SW 1271 (cell line): Measurements from ENCODE around the gene EIF3D.

Experiments
- DNase-seq, 2 experiments: peaks; one replicate each; lab custom pipeline; 2025; lab: John Stamatoyannopoulos, UW

Gene EIF3D, protein sequence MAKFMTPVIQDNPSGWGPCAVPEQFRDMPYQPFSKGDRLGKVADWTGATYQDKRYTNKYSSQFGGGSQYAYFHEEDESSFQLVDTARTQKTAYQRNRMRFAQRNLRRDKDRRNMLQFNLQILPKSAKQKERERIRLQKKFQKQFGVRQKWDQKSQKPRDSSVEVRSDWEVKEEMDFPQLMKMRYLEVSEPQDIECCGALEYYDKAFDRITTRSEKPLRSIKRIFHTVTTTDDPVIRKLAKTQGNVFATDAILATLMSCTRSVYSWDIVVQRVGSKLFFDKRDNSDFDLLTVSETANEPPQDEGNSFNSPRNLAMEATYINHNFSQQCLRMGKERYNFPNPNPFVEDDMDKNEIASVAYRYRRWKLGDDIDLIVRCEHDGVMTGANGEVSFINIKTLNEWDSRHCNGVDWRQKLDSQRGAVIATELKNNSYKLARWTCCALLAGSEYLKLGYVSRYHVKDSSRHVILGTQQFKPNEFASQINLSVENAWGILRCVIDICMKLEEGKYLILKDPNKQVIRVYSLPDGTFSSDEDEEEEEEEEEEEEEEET

GRCh38 chr22:36528795-36529751, at the start of gene EIF3D:
Gene EIF3D (minus strand): TSS chr22:36529166. CDS start chr22:36526121, 3,045 bp downstream.
- DNase-seq, result peak; percentile 93 to 98

GRCh38 chr22:36578619-36579018, 49.7 kb upstream of the EIF3D start:
- DNase-seq, result no peak

- DNase-seq, result no peak
Observed at GRCh38 chr22:36577019-36577418, 48.1 kb upstream of the EIF3D start.

DNA sequence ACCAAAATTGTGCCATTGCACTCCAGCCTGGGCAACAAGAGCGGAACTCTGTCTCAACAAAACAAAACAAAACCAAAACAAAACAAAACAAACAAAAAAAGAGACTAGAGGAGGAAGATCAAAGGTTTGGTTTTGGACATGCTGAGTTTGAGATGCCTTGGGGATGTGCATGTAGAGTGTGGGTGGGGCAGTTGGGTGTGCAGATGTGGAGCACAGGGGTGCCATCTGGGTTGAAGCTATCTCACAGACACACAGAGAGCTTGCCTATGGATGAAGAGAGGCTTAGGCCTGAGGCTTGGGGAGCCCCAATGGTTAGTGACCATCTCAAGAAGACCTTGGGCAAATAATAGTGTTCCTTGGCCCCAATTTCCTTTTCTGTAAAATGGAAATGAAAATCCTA, 45.8 kb upstream of the EIF3D start:
- no peak for DNase-seq

DNA sequence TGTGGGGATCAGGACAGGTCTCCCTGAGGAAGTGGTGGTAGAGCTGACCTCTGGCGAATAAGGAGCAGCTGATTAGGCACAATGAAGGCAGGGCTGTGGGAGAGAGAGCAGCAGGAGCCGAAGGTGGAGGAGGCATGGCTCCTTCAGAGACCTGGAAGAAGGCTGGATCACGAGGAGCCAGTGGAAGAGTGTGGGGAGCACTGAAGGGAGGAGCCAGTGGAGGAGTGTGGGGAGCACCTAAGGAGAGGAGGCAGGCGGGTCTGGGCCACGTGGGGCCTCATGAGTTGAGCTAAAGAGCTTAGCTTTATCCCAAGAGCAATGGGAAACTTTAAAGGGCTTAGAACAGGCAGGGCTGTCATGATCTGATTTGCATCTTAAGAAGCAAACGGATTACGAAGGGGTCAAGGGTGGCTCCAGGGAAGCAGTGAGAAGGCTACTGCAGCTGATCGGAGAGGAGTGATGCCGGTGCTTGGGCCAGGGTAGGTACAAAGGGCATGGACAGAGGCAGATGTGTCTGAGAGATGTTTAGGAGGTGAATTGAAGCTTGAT, 44.9 kb upstream of the EIF3D start:
- no peak for DNase-seq

- no peak for DNase-seq
Observed at GRCh38 chr22:36571991-36572390, 43.0 kb upstream of the EIF3D start.

GRCh38 chr22:36569999-36570398, 41.0 kb upstream of the EIF3D start:
- no peak for DNase-seq

DNA sequence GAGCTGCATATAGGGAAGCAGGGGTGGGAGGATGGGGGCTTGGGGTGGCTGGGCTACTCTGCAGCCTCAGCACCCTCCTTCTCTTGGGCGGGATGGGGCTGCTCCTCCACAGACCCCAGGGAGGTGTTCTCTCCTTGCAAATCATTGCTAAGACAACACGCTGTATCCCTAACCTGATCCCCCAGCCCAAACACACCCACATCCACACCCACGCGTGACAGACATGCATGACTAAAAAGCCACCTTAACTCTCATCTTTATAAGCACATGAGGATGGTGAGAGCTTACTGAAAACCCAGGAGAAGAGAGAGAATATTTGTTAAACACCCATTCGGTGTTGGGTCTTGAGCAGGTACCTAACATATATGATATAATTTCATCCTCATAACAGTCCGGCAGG, 39.9 kb upstream of the EIF3D start:
- no peak for DNase-seq

DNA sequence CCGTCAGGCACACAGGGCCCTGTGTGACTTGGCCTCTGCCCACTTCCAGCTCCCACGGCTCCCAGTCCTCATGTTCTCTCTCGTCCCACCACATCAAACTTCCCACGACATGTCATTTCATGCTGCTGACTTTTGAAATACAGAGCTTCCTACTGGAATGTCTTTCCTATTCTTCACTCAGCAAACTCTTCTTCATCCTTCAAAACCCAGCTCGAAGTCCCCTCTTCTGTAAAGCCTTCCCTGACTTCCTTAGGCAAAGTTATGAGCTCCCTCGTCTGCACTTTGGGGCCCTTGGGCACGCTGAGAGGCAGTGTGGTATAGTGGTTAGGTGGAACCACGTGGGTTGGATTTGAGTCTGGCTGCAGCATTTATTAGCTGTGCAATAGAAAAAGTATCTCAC, 37.8 kb upstream of the EIF3D start:
- no peak for DNase-seq

DNA sequence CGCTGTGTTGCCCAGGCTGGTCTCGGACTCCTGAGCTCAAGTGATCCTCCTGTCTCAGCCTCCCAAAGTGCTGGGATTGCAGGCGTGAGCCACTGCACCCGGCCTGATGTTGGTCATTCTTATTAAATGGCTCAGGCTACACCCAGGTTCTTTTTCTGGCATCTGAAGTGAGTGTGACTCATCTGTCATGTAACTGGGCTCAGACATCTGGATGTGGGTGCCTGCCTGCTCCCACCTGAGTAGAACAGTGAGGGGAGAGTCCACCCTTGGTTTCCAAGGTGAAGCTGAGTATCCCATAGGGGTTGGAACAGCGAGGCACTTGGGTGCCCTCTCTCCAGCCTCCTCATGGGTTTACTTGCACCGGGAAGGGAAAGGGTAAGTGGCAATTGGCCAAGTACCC, 36.7 kb upstream of the EIF3D start:
- DNase-seq, result no peak

DNA sequence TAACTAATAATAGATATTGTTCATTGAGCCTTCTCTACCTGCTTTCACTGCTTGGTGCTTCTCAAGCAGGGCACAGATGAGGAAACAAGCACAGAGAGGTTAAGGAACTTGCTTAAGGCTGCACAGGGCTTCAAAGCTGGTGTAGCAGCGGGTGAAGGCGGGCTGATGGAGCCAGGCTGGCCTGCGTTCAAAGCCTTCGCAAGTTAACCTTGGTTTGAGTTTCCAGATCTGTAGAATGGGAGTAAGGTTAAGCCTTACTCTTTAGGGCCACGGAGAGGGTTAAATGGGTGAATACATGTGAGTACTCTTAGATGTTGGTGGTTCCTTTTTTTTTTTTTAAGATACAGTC, 36.2 kb upstream of the EIF3D start:
- no peak for DNase-seq

GRCh38 chr22:36564422-36565158, 35.6 kb upstream of the EIF3D start:
- no peak for DNase-seq

DNA sequence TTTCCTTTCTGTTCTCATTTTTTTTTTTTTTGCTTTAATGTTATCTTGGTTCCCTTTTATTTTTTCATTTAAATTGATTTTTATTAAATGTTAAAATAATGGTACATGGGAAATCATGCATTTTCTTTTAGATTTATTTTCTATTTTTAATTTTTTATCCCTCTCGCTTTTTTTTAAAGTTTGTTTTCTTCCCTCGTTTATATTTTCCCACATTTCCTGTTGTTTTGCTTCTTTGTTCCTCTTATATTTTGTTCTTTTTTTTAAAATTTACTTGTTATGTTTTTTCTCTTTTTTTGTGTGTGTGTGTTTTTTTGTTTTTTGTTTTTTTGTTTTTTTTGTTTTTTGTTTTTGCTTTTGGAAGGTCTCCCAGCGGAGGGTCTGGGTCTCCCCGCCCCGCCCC, 34.9 kb upstream of the EIF3D start:
- DNase-seq, result no peak

DNA sequence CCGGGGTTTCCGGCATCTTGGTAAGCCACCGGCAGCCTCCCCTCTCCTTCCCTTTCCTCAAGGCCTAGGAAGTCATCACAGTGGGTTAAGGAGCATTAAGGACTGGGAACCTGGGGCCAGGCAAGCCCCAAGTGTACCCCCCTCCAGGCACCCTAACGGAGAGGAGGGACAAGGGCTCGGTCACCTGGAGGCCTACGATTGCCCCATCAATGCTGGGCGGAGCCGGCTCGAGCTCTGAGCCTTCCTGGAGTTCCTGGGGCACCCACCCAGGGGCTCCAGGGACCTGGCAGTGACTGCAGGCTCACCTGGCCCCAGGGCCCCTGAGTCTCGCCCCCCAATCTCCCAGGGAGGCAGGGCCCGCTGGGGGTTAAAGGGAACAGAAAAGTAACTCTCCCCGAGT, 34.5 kb upstream of the EIF3D start:
- no peak for DNase-seq

- DNase-seq, result no peak
Observed at GRCh38 chr22:36563001-36563400, 34.0 kb upstream of the EIF3D start.

DNA sequence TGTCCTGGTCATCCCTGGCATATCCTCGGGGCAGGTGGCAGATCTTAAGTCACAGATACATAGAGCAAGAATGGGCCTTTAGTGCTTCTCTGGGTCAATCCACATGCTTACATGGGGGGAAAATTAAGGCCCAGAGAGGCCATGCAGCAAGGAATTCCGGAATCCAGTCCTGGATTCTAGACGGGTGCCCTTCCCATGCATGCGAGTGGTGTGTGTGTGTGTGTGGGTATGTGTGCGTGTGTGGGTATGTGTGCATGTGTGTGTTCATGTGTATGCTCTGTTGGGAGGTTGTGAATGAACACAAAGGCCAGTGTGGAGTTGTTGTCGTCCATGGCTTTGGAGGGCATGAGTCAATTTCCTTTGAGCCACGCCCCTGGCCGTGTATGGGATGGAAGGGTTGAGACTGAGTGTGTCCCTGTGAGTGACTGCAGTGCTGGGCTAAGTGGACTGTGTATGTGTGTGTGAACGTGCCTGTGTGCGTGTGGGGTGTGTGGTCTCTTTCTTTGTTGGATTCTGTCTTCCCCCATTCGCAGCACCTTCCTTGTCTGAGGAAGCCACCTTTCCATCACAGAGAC, 33.4 kb upstream of the EIF3D start:
- DNase-seq, result peak in 1 of 2 experiments; percentile 20

GRCh38 chr22:36561291-36561811, 32.4 kb upstream of the EIF3D start:
- DNase-seq, result no peak

DNA sequence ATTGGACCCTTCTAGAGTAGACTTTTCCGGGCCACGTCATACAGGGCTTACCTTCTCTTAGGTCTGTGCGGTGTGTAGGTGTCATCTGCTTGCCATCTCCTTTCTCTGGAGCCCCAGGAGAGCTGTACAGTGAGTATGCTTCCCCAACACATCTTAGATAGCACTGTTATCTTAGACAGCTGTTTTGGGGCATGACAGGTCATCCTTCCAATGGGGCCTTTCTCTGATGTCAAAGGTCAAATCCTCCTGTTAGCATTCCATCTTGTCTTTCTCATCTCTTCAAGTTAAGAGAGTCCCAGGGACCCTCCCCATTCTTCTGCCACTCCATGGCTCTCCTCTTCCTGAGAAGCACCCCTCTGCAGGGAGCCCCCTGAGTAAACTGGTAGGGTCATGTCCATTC, 31.0 kb upstream of the EIF3D start:
- DNase-seq, result no peak

DNA sequence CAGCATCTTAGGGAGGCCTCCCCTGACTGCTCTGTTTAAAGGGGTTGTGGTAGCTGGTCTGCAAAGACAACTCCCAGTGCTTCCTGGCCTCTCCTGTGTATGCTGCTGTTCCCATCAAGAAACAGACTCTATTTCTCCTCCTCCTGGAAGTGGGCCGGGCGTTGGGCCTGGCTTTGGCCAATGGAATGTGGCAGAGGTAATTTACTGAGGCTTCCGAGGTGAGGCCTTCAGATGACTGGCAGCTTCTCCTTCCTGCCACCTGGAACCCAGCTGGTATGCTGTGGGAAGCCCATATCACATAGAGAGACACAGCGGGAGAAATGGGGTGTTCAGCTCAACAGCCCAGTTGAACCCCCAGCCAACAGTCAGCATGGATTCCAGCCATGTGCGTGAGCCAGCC, 25.1 kb upstream of the EIF3D start:
- DNase-seq, result no peak

DNA sequence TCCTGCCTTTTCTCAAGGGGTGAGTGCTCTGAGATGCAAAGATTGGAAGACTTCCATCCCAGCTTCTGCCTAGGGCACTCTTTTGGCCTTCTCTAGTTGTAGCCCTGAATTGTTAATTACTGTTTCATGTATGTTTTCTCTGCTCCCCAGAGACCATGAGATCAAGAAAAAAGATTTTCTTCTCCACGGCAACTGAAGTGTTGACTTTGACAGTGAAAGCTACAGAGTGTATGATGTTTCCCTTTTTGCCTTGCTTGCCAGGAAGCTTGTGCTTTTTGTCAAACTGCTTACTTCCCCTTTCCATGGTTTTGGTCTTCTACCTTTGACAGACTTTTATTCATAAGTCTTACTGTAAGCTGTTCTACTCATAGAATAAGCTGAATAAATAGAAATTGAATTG, 23.3 kb upstream of the EIF3D start:
- DNase-seq, result no peak
